H9 (cell line): ENCODE data around the gene MT2A. TPM values are rescaled to one million over a fixed set of nuclear protein-coding genes. Genes with fewer than 3 reads are reported as not detected.

Experiments used
- DNase-seq: peaks from one replicate; pipeline ENCODE4 v3.0.0-alpha.2; 2017
- H2AFZ ChIP-seq: one replicate; pipeline ENCODE4 v1.6.1; 2013; ENCODE audit warnings: mild to moderate bottlenecking, low read length, control low read depth, moderate library complexity
- H2AK5ac ChIP-seq: 2 replicates; pipeline ENCODE4 v1.6.1; 2013; ENCODE audit warnings: low read length, control low read depth, mixed read lengths; ENCODE audit not compliant: insufficient read length
- H2BK120ac ChIP-seq: one replicate; pipeline ENCODE4 v1.6.1; 2013; ENCODE audit warnings: low read depth, mild to moderate bottlenecking, low read length, control low read depth, inconsistent platforms; ENCODE audit not compliant: poor library complexity, severe bottlenecking
- H2BK12ac ChIP-seq: 2 replicates; pipeline ENCODE4 v1.6.1; 2013; ENCODE audit warnings: low read length, control low read depth, mixed read lengths, low read depth; ENCODE audit not compliant: insufficient read length
- H2BK15ac ChIP-seq: 2 replicates; pipeline ENCODE4 v1.6.1; 2013; ENCODE audit warnings: low read depth, low read length, control low read depth
- H2BK20ac ChIP-seq: one replicate; pipeline ENCODE4 v1.6.1; 2013; ENCODE audit warnings: low read depth, mild to moderate bottlenecking, low read length, control low read depth, inconsistent platforms; ENCODE audit not compliant: poor library complexity, severe bottlenecking
- H2BK5ac ChIP-seq: 2 replicates; pipeline ENCODE4 v1.6.1; 2013; ENCODE audit warnings: low read length, control low read depth, mixed read lengths; ENCODE audit not compliant: insufficient read length
- H3K14ac ChIP-seq: 2 replicates; pipeline ENCODE4 v1.6.1; 2013; ENCODE audit warnings: low read length, control low read depth; ENCODE audit not compliant: insufficient read depth
- H3K18ac ChIP-seq: 2 replicates; pipeline ENCODE4 v1.6.1; 2013; ENCODE audit warnings: low read depth, mild to moderate bottlenecking, mixed read lengths, low read length, control low read depth; ENCODE audit not compliant: insufficient read length
- H3K23ac ChIP-seq: 2 replicates; pipeline ENCODE4 v1.6.1; 2013; ENCODE audit warnings: low read length, control low read depth, mixed read lengths, low read depth; ENCODE audit not compliant: insufficient read length
- H3K23me2 ChIP-seq: 2 replicates; pipeline ENCODE4 v1.6.1; 2013; ENCODE audit warnings: low read depth, mild to moderate bottlenecking, mixed read lengths, low read length, control low read depth; ENCODE audit not compliant: insufficient read length, poor library complexity, severe bottlenecking
- H3K27ac ChIP-seq: 2 replicates; pipeline ENCODE4 v1.5.1; 2013; ENCODE audit warnings: low read length, control low read depth, mixed read lengths, low read depth; ENCODE audit not compliant: insufficient read length
- H3K27me3 ChIP-seq: 2 replicates; pipeline ENCODE4 v1.6.1; 2013; ENCODE audit warnings: low read length, control low read depth, inconsistent platforms; ENCODE audit not compliant: insufficient read depth
- H3K4ac ChIP-seq: 2 replicates; pipeline ENCODE4 v1.6.1; 2013; ENCODE audit warnings: low read depth, mild to moderate bottlenecking, control low read depth, inconsistent platforms, low read length, moderate library complexity
- H3K4me1 ChIP-seq: 2 replicates; pipeline ENCODE4 v1.6.1; 2013; ENCODE audit warnings: low read length, control low read depth, inconsistent platforms; ENCODE audit not compliant: insufficient read depth
- H3K4me2 ChIP-seq: 2 replicates; pipeline ENCODE4 v1.6.1; 2013; ENCODE audit warnings: low read length, control low read depth, mixed read lengths; ENCODE audit not compliant: insufficient read length, insufficient read depth
- H3K56ac ChIP-seq: 2 replicates; pipeline ENCODE4 v1.6.1; 2013; ENCODE audit warnings: low read depth, mild to moderate bottlenecking, mixed read lengths, low read length, control low read depth; ENCODE audit not compliant: insufficient read length
- H3K79me1 ChIP-seq: 2 replicates; pipeline ENCODE4 v1.6.1; 2013; ENCODE audit warnings: low read depth, mild to moderate bottlenecking, moderate library complexity, low read length, control low read depth, inconsistent platforms; ENCODE audit not compliant: insufficient read depth, poor library complexity, severe bottlenecking
- H3K79me2 ChIP-seq: 2 replicates; pipeline ENCODE4 v1.6.1; 2013; ENCODE audit warnings: low read length, control low read depth, inconsistent platforms; ENCODE audit not compliant: insufficient read depth
- H3K9ac ChIP-seq: 2 replicates; pipeline ENCODE4 v1.6.1; 2013; ENCODE audit warnings: low read length, control low read depth, mixed read lengths; ENCODE audit not compliant: insufficient read length; ENCODE audit errors: extremely low read depth
- H3K9me3 ChIP-seq: one replicate; pipeline ENCODE4 v1.6.1; 2013; ENCODE audit warnings: low read depth, low read length, inconsistent platforms; ENCODE audit not compliant: control insufficient read depth
- H3T11ph ChIP-seq: one replicate; pipeline ENCODE4 v1.6.1; 2013; ENCODE audit warnings: mild to moderate bottlenecking, low read length, control low read depth, inconsistent platforms
- H4K20me1 ChIP-seq: one replicate; pipeline ENCODE4 v1.6.1; 2013; ENCODE audit not compliant: control insufficient read depth, insufficient read length, insufficient read depth
- H4K5ac ChIP-seq: 2 replicates; pipeline ENCODE4 v1.6.1; 2013; ENCODE audit warnings: low read depth, mild to moderate bottlenecking, mixed read lengths, low read length, control low read depth; ENCODE audit not compliant: insufficient read length
- H4K8ac ChIP-seq: replicated peaks from 2 replicates; pipeline ENCODE4 v1.6.1; 2013; ENCODE audit warnings: low read length, control low read depth, mixed read lengths, low read depth; ENCODE audit not compliant: insufficient read length
- H4K91ac ChIP-seq: 2 replicates; pipeline ENCODE4 v1.6.1; 2013; ENCODE audit warnings: low read depth, mild to moderate bottlenecking, moderate library complexity, mixed read lengths, low read length, control low read depth; ENCODE audit not compliant: insufficient read length
- H3K27ac Mint-ChIP-seq, 3 experiments: 2 replicates in 2 of 3; 3 replicates in 1 of 3; pipeline ENCODE4 v1.8.0; 2020 to 2021; ENCODE audit warnings: mixed read lengths in 3 of 3, mild to moderate bottlenecking in 1 of 3, moderate library complexity in 1 of 3
- H3K27me3 Mint-ChIP-seq: 2 replicates; pipeline ENCODE4 v1.8.0; 2021; ENCODE audit warnings: low read depth, mild to moderate bottlenecking, moderate library complexity, mixed read lengths
- H3K36me3 Mint-ChIP-seq, 3 experiments: 2 replicates in 2 of 3; 3 replicates in 1 of 3; pipeline ENCODE4 v1.8.0; 2020 to 2021; ENCODE audit warnings: low read depth in 3 of 3, mixed read lengths in 3 of 3; ENCODE audit not compliant: insufficient read depth in 1 of 3
- H3K4me1 Mint-ChIP-seq, 2 experiments: 2 replicates each; pipeline ENCODE4 v1.8.0; 2020; ENCODE audit warnings: mixed read lengths in 2 of 2
- H3K4me3 Mint-ChIP-seq, 2 experiments: 2 replicates in 1 of 2; 3 replicates in 1 of 2; pipeline ENCODE4 v1.8.0; 2020 to 2021; ENCODE audit warnings: mild to moderate bottlenecking in 2 of 2, mixed read lengths in 2 of 2, moderate library complexity in 1 of 2
- H3K9me3 Mint-ChIP-seq, 2 experiments: 2 replicates in 1 of 2; 3 replicates in 1 of 2; pipeline ENCODE4 v1.8.0; 2020; ENCODE audit warnings: mild to moderate bottlenecking in 2 of 2, mixed read lengths in 2 of 2, moderate library complexity in 1 of 2
- CTCF ChIP-seq: fragments of 200-600 bp; sonication (generic); conservative IDR thresholded peaks from 3 replicates; pipeline ENCODE4 v1.8.0; 2021; ENCODE audit warnings: antibody characterized with exemption, mild to moderate bottlenecking
- WGBS: extraction: QIAGEN DNeasy Blood & Tissue Kit; methylation state at CpG from one replicate; pipeline ENCODE4 v1.1.7; 2013; ENCODE audit warnings: missing lambda C conversion rate, low lambda C conversion rate, mixed read lengths; ENCODE audit not compliant: insufficient read length; ENCODE audit errors: extremely low coverage; 5-methylcytosine and 5-hydroxymethylcytosine counted together
- total RNA-seq: library from RNA; stranded (reverse); gene quantifications from 2 replicates; pipeline ENCODE4 v1.2.1, GENCODE V29; 2021

The MT2A gene
- total RNA-seq, 1 experiment from 2014 or later, result 63.1 TPM

GRCh38 chr16:56629531-56629930 lies 21.1 kb downstream of the MT2A start:
- Mint-ChIP-seq H3K27me3 (peaks cover 98% of the 10 kb centered on the region), H3K4me3 (no peak overlapping the region), H3K9me3 (peaks cover 0 to 13% of the 10 kb centered on the region in 2 experiments; a peak in 2 of 5 replicates), H3K36me3 (no peaks in the 10 kb centered on the region), H3K27ac (no peak overlapping the region), H3K4me1 (peaks cover 24 to 32% of the 10 kb centered on the region in 2 experiments)
- no peak overlapping the region for H3T11ph ChIP-seq
- H3K9ac ChIP-seq, result no peak overlapping the region
- no peak overlapping the region for H3K23ac ChIP-seq
- WGBS, result no CpG with 5 or more reads among the region's 3 CpGs
- no peak overlapping the region for H3K14ac ChIP-seq
- no peak overlapping the region for H2AK5ac ChIP-seq
- no peak overlapping the region for H2BK20ac ChIP-seq
- H3K9me3 ChIP-seq, result no peaks in the 10 kb centered on the region
- no peak overlapping the region for H2BK15ac ChIP-seq
- no peak overlapping the region for H2BK120ac ChIP-seq
- H3K18ac ChIP-seq, result no peak overlapping the region
- H2AFZ ChIP-seq, result no peak overlapping the region
- no peaks in the 10 kb centered on the region for H3K79me2 ChIP-seq
- TF ChIP-seq CTCF, result no peak
- H3K23me2 ChIP-seq, result peaks cover 16% of the 10 kb centered on the region
- no peak overlapping the region for H4K91ac ChIP-seq
- H3K4me1 ChIP-seq, result no peaks in the 10 kb centered on the region; the same call in 1 of the 2 replicates
- no peak overlapping the region for H4K8ac ChIP-seq
- no peak overlapping the region for H2BK12ac ChIP-seq
- no peaks in the 10 kb centered on the region for H4K20me1 ChIP-seq
- H3K4ac ChIP-seq, result no peak overlapping the region
- no peaks in the 10 kb centered on the region for H3K79me1 ChIP-seq
- no peak for DNase-seq
- no peak overlapping the region for H3K27ac ChIP-seq
- no peak overlapping the region for H3K56ac ChIP-seq
- H3K27me3 ChIP-seq, result peaks cover 86% of the 10 kb centered on the region
- no peak overlapping the region for H3K4me2 ChIP-seq
- no peak overlapping the region for H2BK5ac ChIP-seq
- H4K5ac ChIP-seq, result no peak overlapping the region
